SK-N-SH (cell line): ENCODE results near the gene CTAGE9. TPM values are rescaled to one million over a fixed set of nuclear protein-coding genes. Genes with fewer than 3 reads are reported as not detected.

Source experiments
- CTCF ChIA-PET: fragments of 300-600, 350-600 bp; formaldehyde crosslinking; extraction: SDS; loops from one replicate; lab custom pipeline; 2021; lab: Yijun Ruan, JAX
- POLR2A ChIA-PET: fragments of 350-600 bp; sonication (Branson Sonifier 250); formaldehyde crosslinking; extraction: SDS; loops from one replicate; lab custom pipeline; 2020; ENCODE audit warnings: antibody characterized with exemption, inconsistent platforms; lab: Yijun Ruan, JAX
- DNase-seq: peaks from one replicate; pipeline ENCODE4 v3.0.0; 2012
- H2AFZ ChIP-seq: fragments of 200-600 bp; sonication (generic); 2 replicates; pipeline ENCODE4 v1.8.1; 2016; ENCODE audit warnings: antibody characterized with exemption, mild to moderate bottlenecking, low read depth
- H3F3A ChIP-seq: fragments of 200-600 bp; sonication (generic); replicated peaks from 2 replicates; pipeline ENCODE3; 2016; ENCODE audit warnings: antibody characterized with exemption, mild to moderate bottlenecking; ENCODE audit not compliant: insufficient read depth
- H3K27ac ChIP-seq, 2 experiments: fragments of 200-500 bp in 1 of 2; fragments of 200-600 bp in 1 of 2; sonication (Bioruptor generic) in 1 of 2; sonication (generic), shearing (Covaris generic) in 1 of 2; 2 replicates each; pipeline versions ENCODE4 v1.5.1 to v1.6.1; 2014 to 2016; ENCODE audit warnings: low read depth in 2 of 2, inconsistent platforms in 1 of 2, low read length in 1 of 2, mild to moderate bottlenecking in 1 of 2, mixed read lengths in 1 of 2
- H3K27me3 ChIP-seq: fragments of 200-600 bp; sonication (generic), shearing (Covaris generic); 2 replicates; pipeline ENCODE4 v1.6.1; 2016; ENCODE audit warnings: mixed run types; ENCODE audit not compliant: insufficient read depth
- H3K36me3 ChIP-seq, 2 experiments: fragments of 200-500 bp in 1 of 2; fragments of 200-600 bp in 1 of 2; sonication (Bioruptor generic) in 1 of 2; sonication (generic) in 1 of 2; replicated peaks in 1 of 2; 2 replicates each; pipeline versions ENCODE3 to v1.5.1; 2014 to 2016; ENCODE audit warnings: low read length in 1 of 2, mild to moderate bottlenecking in 1 of 2; ENCODE audit not compliant: insufficient read depth in 2 of 2, control insufficient read depth in 1 of 2
- H3K4me1 ChIP-seq, 2 experiments: fragments of 200-500 bp in 1 of 2; fragments of 200-600 bp in 1 of 2; sonication (Bioruptor generic) in 1 of 2; sonication (generic), shearing (Covaris generic) in 1 of 2; 2 replicates each; pipeline versions ENCODE4 v1.5.1 to v1.6.1; 2014 to 2016; ENCODE audit warnings: low read depth in 1 of 2, low read length in 1 of 2, mixed run types in 1 of 2; ENCODE audit not compliant: insufficient read depth in 2 of 2, control insufficient read depth in 1 of 2
- H3K4me2 ChIP-seq: fragments of 200-600 bp; sonication (generic), shearing (Covaris generic); 2 replicates; pipeline ENCODE4 v1.6.1; 2017; ENCODE audit warnings: mixed run types
- H3K4me3 ChIP-seq, 2 experiments: fragments of 200-500 bp in 1 of 2; fragments of 200-600 bp in 1 of 2; sonication (Bioruptor generic) in 1 of 2; sonication (generic), shearing (Covaris generic) in 1 of 2; 2 replicates each; pipeline versions ENCODE4 v1.5.1 to v1.8.1; 2014 to 2016; ENCODE audit warnings: low read depth in 2 of 2, inconsistent platforms in 1 of 2, low read length in 1 of 2, mild to moderate bottlenecking in 1 of 2, mixed read lengths in 1 of 2, moderate library complexity in 1 of 2
- H3K79me2 ChIP-seq: fragments of 200-600 bp; sonication (generic); 2 replicates; pipeline ENCODE4 v1.8.1; 2017; ENCODE audit warnings: mild to moderate bottlenecking; ENCODE audit not compliant: insufficient read depth
- H3K9ac ChIP-seq: fragments of 200-600 bp; sonication (generic); 2 replicates; pipeline ENCODE4 v1.6.1; 2017; ENCODE audit warnings: mixed run types
- H3K9me2 ChIP-seq: fragments of 200-600 bp; sonication (generic); 2 replicates; pipeline ENCODE4 v1.6.1; 2017; ENCODE audit warnings: mixed run types
- H3K9me3 ChIP-seq: fragments of 200-600 bp; sonication (generic); 2 replicates; pipeline ENCODE4 v1.6.1; 2017; ENCODE audit warnings: mixed run types, mild to moderate bottlenecking, moderate library complexity
- H4K20me1 ChIP-seq: fragments of 200-600 bp; sonication (generic); 2 replicates; pipeline ENCODE4 v1.6.1; 2017; ENCODE audit warnings: mild to moderate bottlenecking, mixed run types; ENCODE audit not compliant: insufficient read depth
- EP300 ChIP-seq, 2 experiments: IDR thresholded peaks; 2 replicates each; pipeline versions ENCODE4 v1.4.0 to v1.6.1; 2012; ENCODE audit warnings: borderline replicate concordance in 1 of 2, low read depth in 1 of 2, low read length in 1 of 2
- EZH2phosphoT487 ChIP-seq: fragments of 200-600 bp; sonication (generic); IDR thresholded peaks from 2 replicates; pipeline ENCODE4 v1.6.1; 2017; ENCODE audit warnings: low read depth, mixed run types, mild to moderate bottlenecking, antibody characterized with exemption, moderate library complexity, borderline replicate concordance
- FOSL2 ChIP-seq: IDR thresholded peaks from 2 replicates; pipeline ENCODE4 v1.4.0; 2012; ENCODE audit warnings: low read depth, mild to moderate bottlenecking, moderate library complexity, borderline replicate concordance
- FOXM1 ChIP-seq: IDR thresholded peaks from 2 replicates; pipeline ENCODE4 v1.4.0; 2012; ENCODE audit warnings: low read depth, mild to moderate bottlenecking
- GABPA ChIP-seq: IDR thresholded peaks from 2 replicates; pipeline ENCODE4 v1.4.0; 2012; ENCODE audit warnings: low read depth, mild to moderate bottlenecking
- JUND ChIP-seq: IDR thresholded peaks from 2 replicates; pipeline ENCODE4 v1.4.0; 2012
- MEF2A ChIP-seq: IDR thresholded peaks from 2 replicates; pipeline ENCODE4 v1.4.0; 2012; ENCODE audit warnings: low read depth, borderline replicate concordance
- MXI1 ChIP-seq: IDR thresholded peaks from 2 replicates; pipeline ENCODE4 v1.6.1; 2012; ENCODE audit warnings: mild to moderate bottlenecking, low read depth, low read length, improper control_type of control experiment
- NFIC ChIP-seq: IDR thresholded peaks from 2 replicates; pipeline ENCODE4 v1.4.0; 2012; ENCODE audit warnings: borderline replicate concordance
- RAD21 ChIP-seq: IDR thresholded peaks from 2 replicates; pipeline ENCODE4 v1.6.1; 2012; ENCODE audit warnings: mild to moderate bottlenecking, low read length
- SMC3 ChIP-seq: IDR thresholded peaks from 2 replicates; pipeline ENCODE4 v1.6.1; 2012; ENCODE audit warnings: low read depth, low read length, improper control_type of control experiment
- TAF1 ChIP-seq: IDR thresholded peaks from 2 replicates; pipeline ENCODE4 v1.6.1; 2012; ENCODE audit warnings: low read depth, mild to moderate bottlenecking, low read length, moderate library complexity, borderline replicate concordance
- TEAD4 ChIP-seq: IDR thresholded peaks from 2 replicates; pipeline ENCODE4 v1.4.0; 2012; ENCODE audit warnings: mild to moderate bottlenecking, borderline replicate concordance; ENCODE audit not compliant: insufficient read depth
- USF2 ChIP-seq: fragments of 150-350 bp; IDR thresholded peaks from 2 replicates; pipeline ENCODE4 v1.6.1; 2017; ENCODE audit warnings: antibody characterized with exemption, low read length, low read depth, borderline replicate concordance
- YY1 ChIP-seq: IDR thresholded peaks from 2 replicates; pipeline ENCODE4 v1.4.0; 2012; ENCODE audit warnings: low read depth, mild to moderate bottlenecking
- WGBS: methylation state at CpG from one replicate; pipeline ENCODE4 v1.1.6; 2017; ENCODE audit warnings: low lambda C conversion rate; 5-methylcytosine and 5-hydroxymethylcytosine counted together
- polyA plus RNA-seq, 3 experiments: library from polyadenylated mRNA; depleted of rRNA; stranded (reverse); fragments of >200 nt; gene quantifications; 2 replicates each; pipeline ENCODE4 v1.2.3, GENCODE V29; 2012
- TF ChIP-seq, protein P1 (sequence below): IDR thresholded peaks from 2 replicates; pipeline ENCODE4 v1.4.0; 2012; ENCODE audit warnings: low read depth
- TF ChIP-seq, protein P2 (sequence below): IDR thresholded peaks from 2 replicates; pipeline ENCODE4; 2012
- TF ChIP-seq, protein P3 (sequence below): IDR thresholded peaks from 2 replicates; pipeline ENCODE4 v1.6.1; 2012; ENCODE audit warnings: mild to moderate bottlenecking, low read depth, low read length, moderate library complexity
- TF ChIP-seq, protein P4 (sequence below): fragments of 150-350 bp; IDR thresholded peaks from 2 replicates; pipeline ENCODE4 v1.6.1; 2016; ENCODE audit warnings: mild to moderate bottlenecking, low read depth, low read length

The CTAGE9 gene
- polyA plus RNA-seq, 1 of the 3 experiments (the other 2 are of a cell fraction) = not detected

DNA sequence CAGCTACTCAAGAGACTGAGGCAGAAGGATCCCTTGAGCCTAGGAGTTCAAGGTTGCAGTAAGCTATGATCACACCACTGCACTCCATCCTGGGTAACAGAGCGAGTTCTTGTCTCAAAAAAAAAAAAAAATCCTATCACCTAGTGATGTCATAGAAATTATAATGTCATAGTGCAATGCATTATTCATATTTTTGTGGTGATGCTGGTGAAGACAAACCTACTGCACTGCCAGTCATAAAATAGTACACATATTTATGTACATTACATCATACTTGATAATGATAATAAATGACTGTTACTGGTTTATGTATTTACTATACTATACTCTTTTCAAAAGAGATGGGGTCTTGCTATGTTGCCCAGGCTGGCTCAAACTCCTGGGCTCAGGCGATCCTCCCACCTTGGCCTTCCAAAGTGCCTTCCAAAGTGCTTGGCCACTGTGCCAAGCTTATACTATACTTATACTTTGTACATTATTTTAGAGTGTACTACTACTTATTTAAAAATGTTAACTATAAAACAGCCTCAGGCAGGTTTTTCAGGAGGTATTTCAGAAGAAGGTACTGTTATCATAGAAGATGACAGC lies 47.1 kb downstream of the CTAGE9 start:
- DNase-seq = no peak
- H3K27ac ChIP-seq = no peak overlapping the region
- H3K36me3 ChIP-seq = no peaks in the 10 kb centered on the region
- no peak overlapping the region for H3K4me2 ChIP-seq
- H3K4me1 ChIP-seq = no peaks in the 10 kb centered on the region
- ChIA-PET POLR2A (no interaction called here), CTCF (interaction anchor here (1.5 kb wide), 1 partner anchor 36 kb away, joined by 6 read pairs; the partner anchor contains the start of gene MED23)
- TF ChIP-seq FOXM1 (no peak), SMC3 (no peak), TEAD4 (no peak), FOSL2 (no peak)
- TF ChIP-seq, protein P1, sequence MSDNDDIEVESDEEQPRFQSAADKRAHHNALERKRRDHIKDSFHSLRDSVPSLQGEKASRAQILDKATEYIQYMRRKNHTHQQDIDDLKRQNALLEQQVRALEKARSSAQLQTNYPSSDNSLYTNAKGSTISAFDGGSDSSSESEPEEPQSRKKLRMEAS = no peak
- H3K9ac ChIP-seq = no peak overlapping the region
- no peak overlapping the region for H3K4me3 ChIP-seq
- H2AFZ ChIP-seq = no peak overlapping the region
- no peaks in the 10 kb centered on the region for H4K20me1 ChIP-seq
- no peaks in the 10 kb centered on the region for H3K79me2 ChIP-seq
- H3K9me2 ChIP-seq = no peaks in the 10 kb centered on the region
- 5% methylated on average over 2 of the region's 2 CpGs for WGBS
- no peaks in the 10 kb centered on the region for H3F3A ChIP-seq
- peaks cover 5% of the 10 kb centered on the region; the same call in 1 of the 2 replicates for H3K27me3 ChIP-seq
- no peaks in the 10 kb centered on the region for H3K9me3 ChIP-seq

DNA sequence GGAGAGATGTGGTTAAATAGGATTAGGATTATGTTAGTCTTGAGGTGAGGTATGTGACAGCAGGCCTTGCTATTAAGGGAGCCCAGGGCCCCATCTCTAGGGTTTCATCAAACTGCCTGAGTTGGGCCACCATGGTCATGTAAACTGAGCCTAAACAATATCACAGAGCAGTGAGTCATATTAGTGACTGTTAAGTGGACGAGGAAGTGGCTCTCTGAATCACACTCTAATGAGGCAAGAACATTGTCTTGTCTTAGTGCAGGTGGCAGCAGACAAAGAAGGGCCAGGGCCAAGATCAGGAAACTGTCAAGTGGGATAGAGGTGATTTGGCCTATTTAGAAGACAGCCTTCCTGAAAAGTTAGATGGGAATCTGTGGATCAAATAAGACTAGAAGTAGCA lies 50.6 kb downstream of the CTAGE9 start:
- Histone ChIP-seq H3K4me3 (no peak overlapping the region), H3K9me3 (no peaks in the 10 kb centered on the region), H3K27ac (no peak overlapping the region), H3K4me2 (no peak overlapping the region), H3F3A (no peaks in the 10 kb centered on the region), H2AFZ (no peak overlapping the region), H3K79me2 (no peaks in the 10 kb centered on the region), H3K9me2 (no peaks in the 10 kb centered on the region), H3K9ac (no peak overlapping the region), H3K4me1 (no peaks in the 10 kb centered on the region), H4K20me1 (no peaks in the 10 kb centered on the region), H3K27me3 (no peaks in the 10 kb centered on the region; the same call in 1 of the 2 replicates), H3K36me3 (no peaks in the 10 kb centered on the region)
- ChIA-PET CTCF (no interaction called here), POLR2A (no interaction called here)
- DNase-seq = no peak
- WGBS = 9% methylated on average over 1 of the region's 1 CpG
- TF ChIP-seq RAD21 = no peak
- no peak for TF ChIP-seq USF2
- TF ChIP-seq, protein P2, sequence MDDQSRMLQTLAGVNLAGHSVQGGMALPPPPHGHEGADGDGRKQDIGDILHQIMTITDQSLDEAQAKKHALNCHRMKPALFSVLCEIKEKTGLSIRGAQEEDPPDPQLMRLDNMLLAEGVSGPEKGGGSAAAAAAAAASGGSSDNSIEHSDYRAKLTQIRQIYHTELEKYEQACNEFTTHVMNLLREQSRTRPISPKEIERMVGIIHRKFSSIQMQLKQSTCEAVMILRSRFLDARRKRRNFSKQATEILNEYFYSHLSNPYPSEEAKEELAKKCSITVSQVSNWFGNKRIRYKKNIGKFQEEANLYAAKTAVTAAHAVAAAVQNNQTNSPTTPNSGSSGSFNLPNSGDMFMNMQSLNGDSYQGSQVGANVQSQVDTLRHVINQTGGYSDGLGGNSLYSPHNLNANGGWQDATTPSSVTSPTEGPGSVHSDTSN = no peak
- no peak for TF ChIP-seq YY1
- no peak for TF ChIP-seq TAF1
- no peak for TF ChIP-seq GABPA
- no peak for TF ChIP-seq EZH2phosphoT487
- no peak for TF ChIP-seq FOSL2
- TF ChIP-seq, protein P3, sequence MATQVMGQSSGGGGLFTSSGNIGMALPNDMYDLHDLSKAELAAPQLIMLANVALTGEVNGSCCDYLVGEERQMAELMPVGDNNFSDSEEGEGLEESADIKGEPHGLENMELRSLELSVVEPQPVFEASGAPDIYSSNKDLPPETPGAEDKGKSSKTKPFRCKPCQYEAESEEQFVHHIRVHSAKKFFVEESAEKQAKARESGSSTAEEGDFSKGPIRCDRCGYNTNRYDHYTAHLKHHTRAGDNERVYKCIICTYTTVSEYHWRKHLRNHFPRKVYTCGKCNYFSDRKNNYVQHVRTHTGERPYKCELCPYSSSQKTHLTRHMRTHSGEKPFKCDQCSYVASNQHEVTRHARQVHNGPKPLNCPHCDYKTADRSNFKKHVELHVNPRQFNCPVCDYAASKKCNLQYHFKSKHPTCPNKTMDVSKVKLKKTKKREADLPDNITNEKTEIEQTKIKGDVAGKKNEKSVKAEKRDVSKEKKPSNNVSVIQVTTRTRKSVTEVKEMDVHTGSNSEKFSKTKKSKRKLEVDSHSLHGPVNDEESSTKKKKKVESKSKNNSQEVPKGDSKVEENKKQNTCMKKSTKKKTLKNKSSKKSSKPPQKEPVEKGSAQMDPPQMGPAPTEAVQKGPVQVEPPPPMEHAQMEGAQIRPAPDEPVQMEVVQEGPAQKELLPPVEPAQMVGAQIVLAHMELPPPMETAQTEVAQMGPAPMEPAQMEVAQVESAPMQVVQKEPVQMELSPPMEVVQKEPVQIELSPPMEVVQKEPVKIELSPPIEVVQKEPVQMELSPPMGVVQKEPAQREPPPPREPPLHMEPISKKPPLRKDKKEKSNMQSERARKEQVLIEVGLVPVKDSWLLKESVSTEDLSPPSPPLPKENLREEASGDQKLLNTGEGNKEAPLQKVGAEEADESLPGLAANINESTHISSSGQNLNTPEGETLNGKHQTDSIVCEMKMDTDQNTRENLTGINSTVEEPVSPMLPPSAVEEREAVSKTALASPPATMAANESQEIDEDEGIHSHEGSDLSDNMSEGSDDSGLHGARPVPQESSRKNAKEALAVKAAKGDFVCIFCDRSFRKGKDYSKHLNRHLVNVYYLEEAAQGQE = no peak
- no peak for TF ChIP-seq TEAD4
- TF ChIP-seq, protein P4, sequence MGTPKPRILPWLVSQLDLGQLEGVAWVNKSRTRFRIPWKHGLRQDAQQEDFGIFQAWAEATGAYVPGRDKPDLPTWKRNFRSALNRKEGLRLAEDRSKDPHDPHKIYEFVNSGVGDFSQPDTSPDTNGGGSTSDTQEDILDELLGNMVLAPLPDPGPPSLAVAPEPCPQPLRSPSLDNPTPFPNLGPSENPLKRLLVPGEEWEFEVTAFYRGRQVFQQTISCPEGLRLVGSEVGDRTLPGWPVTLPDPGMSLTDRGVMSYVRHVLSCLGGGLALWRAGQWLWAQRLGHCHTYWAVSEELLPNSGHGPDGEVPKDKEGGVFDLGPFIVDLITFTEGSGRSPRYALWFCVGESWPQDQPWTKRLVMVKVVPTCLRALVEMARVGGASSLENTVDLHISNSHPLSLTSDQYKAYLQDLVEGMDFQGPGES = no peak
- TF ChIP-seq MXI1 = no peak
- TF ChIP-seq NFIC = no peak
- no peak for TF ChIP-seq EP300 (IDR thresholded peaks at IDR 0.05; ENCODE audit: borderline replicate concordance in 1 of 2, low read depth in 1 of 2, low read length in 1 of 2)
- TF ChIP-seq, protein P1 = no peak
- no peak for TF ChIP-seq JUND
- no peak for TF ChIP-seq MEF2A
